GM19023 (cell line): ENCODE results near the gene AP1M1.

Source experiments
- ATAC-seq: cut with Tn5 transposase; IDR thresholded peaks from one replicate; pipeline ENCODE4 v1.9.1; 2021; ENCODE audit warnings: mild to moderate bottlenecking, moderate library complexity; ENCODE audit not compliant: unreplicated experiment

Gene AP1M1

GRCh38 chr19:16228637-16229321, 31.1 kb downstream of the AP1M1 start:
- no peak for ATAC-seq

- no peak for ATAC-seq
Measured at GRCh38 chr19:16229322-16229641, 31.6 kb downstream of the AP1M1 start.

- no peak for ATAC-seq
Measured at GRCh38 chr19:16232127-16232526, 34.4 kb downstream of the AP1M1 start.

- ATAC-seq: no peak
Measured at GRCh38 chr19:16232568-16232967, 34.9 kb downstream of the AP1M1 start.

GRCh38 chr19:16233081-16233776, 35.5 kb downstream of the AP1M1 start:
- no peak for ATAC-seq

GRCh38 chr19:16233836-16234551, 36.3 kb downstream of the AP1M1 start:
- no peak for ATAC-seq

GRCh38 chr19:16234552-16235445, 37.1 kb downstream of the AP1M1 start:
- no peak for ATAC-seq

GRCh38 chr19:16235811-16236652, 38.3 kb downstream of the AP1M1 start:
- no peak for ATAC-seq

GRCh38 chr19:16244091-16244490, 46.4 kb downstream of the AP1M1 start:
- ATAC-seq: no peak

- ATAC-seq: no peak
Measured at GRCh38 chr19:16247353-16248182, 49.9 kb downstream of the AP1M1 start.

GRCh38 chr19:16248380-16249023, 50.8 kb downstream of the AP1M1 start:
- no peak for ATAC-seq

- no peak for ATAC-seq
Measured at GRCh38 chr19:16249826-16250404, 52.2 kb downstream of the AP1M1 start.

- ATAC-seq: no peak
Measured at GRCh38 chr19:16252459-16253205, 54.9 kb downstream of the AP1M1 start.

GRCh38 chr19:16254851-16255408, 57.2 kb downstream of the AP1M1 start:
- ATAC-seq: no peak

- no peak for ATAC-seq
Measured at GRCh38 chr19:16257509-16258002, 59.8 kb downstream of the AP1M1 start.

- no peak for ATAC-seq
Measured at GRCh38 chr19:16258440-16258903, 60.8 kb downstream of the AP1M1 start.
